Mesothelial cell of epicardium (in vitro differentiated cells): ENCODE data around the gene MACROH2A2. TPM values are rescaled to one million over a fixed set of nuclear protein-coding genes. Genes with fewer than 3 reads are reported as not detected.
"Not testable (repeated sequence)": the region's sequence is repeated elsewhere in the genome, so short reads cannot be mapped to it uniquely, and the experiment has no call there.

Experiments
- DNase-seq, 2 experiments: peaks; one replicate each; pipeline ENCODE4 v3.0.0; 2021; ENCODE audit warnings: low spot score in 2 of 2; ENCODE audit not compliant: unreplicated experiment in 2 of 2
- H3K27ac Mint-ChIP-seq: 2 replicates; pipeline ENCODE4 v1.8.0; 2021; ENCODE audit warnings: mixed read lengths
- H3K27me3 Mint-ChIP-seq: 2 replicates; pipeline ENCODE4 v1.8.0; 2021; ENCODE audit warnings: low read depth, mixed read lengths
- H3K36me3 Mint-ChIP-seq: 2 replicates; pipeline ENCODE4 v1.8.0; 2021; ENCODE audit warnings: mixed read lengths
- H3K4me1 Mint-ChIP-seq: 2 replicates; pipeline ENCODE4 v1.8.0; 2021; ENCODE audit warnings: mixed read lengths
- H3K4me3 Mint-ChIP-seq: 2 replicates; pipeline ENCODE4 v1.8.0; 2021; ENCODE audit warnings: mild to moderate bottlenecking, moderate library complexity, mixed read lengths
- H3K9me3 Mint-ChIP-seq: 2 replicates; pipeline ENCODE4 v1.8.0; 2021; ENCODE audit warnings: mixed read lengths
- CTCF ChIP-seq: fragments of 200-600 bp; sonication (generic); IDR thresholded peaks from one replicate; pipeline ENCODE4 v1.5.0; 2021; ENCODE audit warnings: antibody characterized with exemption; ENCODE audit not compliant: unreplicated experiment
- total RNA-seq: library from RNA; stranded (reverse); gene quantifications from 3 replicates; pipeline ENCODE4 v1.2.1, GENCODE V29; 2021

MACROH2A2 gene
- total RNA-seq, 1 donor from 2014 or later, result 125 TPM

- H3K36me3 Mint-ChIP-seq, result peaks cover 2% of the 10 kb centered on the region
- no peak overlapping the region for H3K4me3 Mint-ChIP-seq
- no peaks in the 10 kb centered on the region for H3K4me1 Mint-ChIP-seq
- no peak for TF ChIP-seq CTCF
- no peak for DNase-seq
- H3K27ac Mint-ChIP-seq, result no peak overlapping the region
- no peaks in the 10 kb centered on the region for H3K27me3 Mint-ChIP-seq
- H3K9me3 Mint-ChIP-seq, result no peaks in the 10 kb centered on the region
These were observed 68.8 kb downstream of the MACROH2A2 start for GRCh38 chr10:70121281-70121949.

- TF ChIP-seq CTCF, result no peak
- DNase-seq, result no peak
- Mint-ChIP-seq H3K27ac (no peak overlapping the region), H3K27me3 (no peaks in the 10 kb centered on the region), H3K36me3 (peaks cover 2% of the 10 kb centered on the region), H3K4me3 (no peak overlapping the region), H3K9me3 (no peaks in the 10 kb centered on the region), H3K4me1 (no peaks in the 10 kb centered on the region)
These were observed 70.1 kb downstream of the MACROH2A2 start for GRCh38 chr10:70122742-70123141.

GRCh38 chr10:70123166-70123565, 70.5 kb downstream of the MACROH2A2 start:
- H3K4me1 Mint-ChIP-seq, H3K27me3 Mint-ChIP-seq, H3K27ac Mint-ChIP-seq, H3K36me3 Mint-ChIP-seq, H3K9me3 Mint-ChIP-seq, H3K4me3 Mint-ChIP-seq, DNase-seq: not testable (repeated sequence)

- DNase-seq, result no peak
- Mint-ChIP-seq H3K4me1 (no peaks in the 10 kb centered on the region), H3K9me3 (no peaks in the 10 kb centered on the region), H3K4me3 (no peak overlapping the region), H3K27ac (no peak overlapping the region), H3K36me3 (peaks cover 2% of the 10 kb centered on the region), H3K27me3 (no peaks in the 10 kb centered on the region)
- no peak for TF ChIP-seq CTCF
These were observed 71.2 kb downstream of the MACROH2A2 start for GRCh38 chr10:70123817-70124216.

- no peak for TF ChIP-seq CTCF
- Mint-ChIP-seq H3K27ac (no peak overlapping the region), H3K4me3 (no peak overlapping the region), H3K36me3 (peaks cover 2% of the 10 kb centered on the region), H3K9me3 (no peaks in the 10 kb centered on the region), H3K4me1 (no peaks in the 10 kb centered on the region), H3K27me3 (no peaks in the 10 kb centered on the region)
- DNase-seq, result no peak
These were observed 71.8 kb downstream of the MACROH2A2 start for GRCh38 chr10:70124415-70124814.

- no peak overlapping the region for H3K4me3 Mint-ChIP-seq
- no peak overlapping the region for H3K27ac Mint-ChIP-seq
- no peaks in the 10 kb centered on the region for H3K4me1 Mint-ChIP-seq
These were observed 72.3 kb downstream of the MACROH2A2 start for GRCh38 chr10:70124918-70125317.

More at GRCh38 chr10:70124918-70125317, 72.3 kb downstream of the MACROH2A2 start:
- no peaks in the 10 kb centered on the region for H3K27me3 Mint-ChIP-seq
- H3K9me3 Mint-ChIP-seq, result no peaks in the 10 kb centered on the region
- TF ChIP-seq CTCF, result no peak
- DNase-seq, result no peak
- H3K36me3 Mint-ChIP-seq, result peaks cover 2% of the 10 kb centered on the region
